22Rv1 (cell line): ENCODE results near the gene KCMF1.

Experiments
- H3K27ac ChIP-seq: fragments of 450-650 bp; 2 replicates; pipeline ENCODE4 v1.5.1; 2017
- CTCF ChIP-seq: fragments of 450-650 bp; IDR thresholded peaks from 2 replicates; pipeline ENCODE4 v1.5.1; 2017; ENCODE audit warnings: mild to moderate bottlenecking
- ZFX ChIP-seq: fragments of 450-650 bp; IDR thresholded peaks from 2 replicates; pipeline ENCODE4 v1.6.1; 2017; ENCODE audit warnings: antibody characterized with exemption, borderline replicate concordance

Gene KCMF1

GRCh38 chr2:84963692-84964405, 7.1 kb upstream of the KCMF1 start:
- TF ChIP-seq ZFX (no peak), CTCF (no peak)
- peak overlapping the region; percentile 99 for H3K27ac ChIP-seq

- TF ChIP-seq ZFX (no peak), CTCF (no peak)
Observed at GRCh38 chr2:84964406-84965191, 6.4 kb upstream of the KCMF1 start.

GRCh38 chr2:84965192-84965516, 5.8 kb upstream of the KCMF1 start:
- H3K27ac ChIP-seq: peak overlapping the region; percentile 99

More at GRCh38 chr2:84964406-84965191, 6.4 kb upstream of the KCMF1 start:
- peak overlapping the region; percentile 99 for H3K27ac ChIP-seq

DNA sequence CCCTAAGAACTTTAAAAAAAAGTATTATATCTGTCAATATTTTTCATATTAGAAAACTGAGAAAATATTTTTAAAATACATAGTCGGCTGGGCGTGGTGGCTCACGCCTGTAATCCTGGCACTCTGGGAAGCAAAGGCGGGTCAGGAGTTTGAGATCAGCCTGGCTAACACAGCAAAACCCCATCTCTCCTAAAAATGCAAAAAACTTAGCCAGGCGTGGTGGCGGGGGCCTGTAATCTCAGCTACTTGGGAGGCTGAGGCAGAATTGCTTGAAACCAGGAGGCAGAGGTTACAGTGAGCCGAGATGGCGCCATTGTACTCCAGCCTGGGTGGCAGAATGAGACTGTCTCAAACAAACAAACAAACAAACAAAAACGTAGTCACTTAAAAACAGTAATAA, 5.1 kb upstream of the KCMF1 start:
- TF ChIP-seq ZFX: no peak
- TF ChIP-seq CTCF: no peak
- H3K27ac ChIP-seq: peak overlapping the region; percentile 99

More at GRCh38 chr2:84965192-84965516, 5.8 kb upstream of the KCMF1 start:
- TF ChIP-seq CTCF: no peak
- no peak for TF ChIP-seq ZFX

- H3K27ac ChIP-seq: peak overlapping the region; percentile 99
- TF ChIP-seq CTCF: no peak
- no peak for TF ChIP-seq ZFX
Observed at GRCh38 chr2:84966731-84967130, 4.2 kb upstream of the KCMF1 start.

GRCh38 chr2:84969511-84970209, 1.3 kb upstream of the KCMF1 start:
- peak overlapping the region; percentile 99 for H3K27ac ChIP-seq
- TF ChIP-seq ZFX: no peak
- TF ChIP-seq CTCF: no peak
